H1 (cell line): ENCODE measurements around the gene CMTR1. TPM values are rescaled to one million over a fixed set of nuclear protein-coding genes. Genes with fewer than 3 reads are reported as not detected.

Experiments
- RBBP5 ChIP-seq: IDR thresholded peaks from 2 replicates; pipeline ENCODE4 v1.7.1; 2012; ENCODE audit warnings: low read depth, mild to moderate bottlenecking, inconsistent platforms, low read length, moderate library complexity, borderline replicate concordance
- polyA plus RNA-seq, 7 experiments: library from polyadenylated mRNA; depleted of rRNA in 3 of 7; stranded (reverse) in 5 of 7; unstranded in 2 of 7; fragments of >200 nt in 5 of 7; fragments of 200-250 nt in 2 of 7; gene quantifications; 1 replicate in 5 of 7; 2 replicates in 1 of 7; 4 replicates in 1 of 7; pipeline versions ENCODE4 v1.2.1 to v1.2.3, GENCODE V29; 2011 to 2013; ENCODE audit warnings: missing spikeins in 2 of 7, mixed read lengths in 2 of 7
- total RNA-seq: library from RNA; stranded (reverse); fragmentation: NEBNext Ultra II Directional; extraction: Animal tissue kit (Norgen Biotek cat#: 25700); gene quantifications from 2 replicates; pipeline ENCODE4 v1.2.1, GENCODE V29; 2021

The CMTR1 gene
- total and polyA plus RNA-seq, 2 of the 8 experiments (the other 6 are each of a cell fraction or from before 2014, with no cell fraction given), result 15.2 to 33.1 TPM

- TF ChIP-seq RBBP5, result no peak
Measured at GRCh38 chr6:37426058-37426944, 6.7 kb upstream of the CMTR1 start (continued).
